Neural progenitor cell (in vitro differentiated cells): Measurements from ENCODE around the gene DCLK2. TPM values are rescaled to one million over a fixed set of nuclear protein-coding genes. Genes with fewer than 3 reads are reported as not detected.

Experiments
- DNase-seq: peaks from one replicate; pipeline ENCODE4 v3.0.0-alpha.2; 2016; ENCODE audit warnings: low spot score
- H2AFZ ChIP-seq: fragments of 200-600 bp; sonication (generic); replicated peaks from 2 replicates; pipeline ENCODE4 v1.6.1; 2016; ENCODE audit warnings: antibody characterized with exemption
- H3F3A ChIP-seq: fragments of 200-600 bp; sonication (generic); 2 replicates; pipeline ENCODE4 v1.6.1; 2016; ENCODE audit warnings: antibody characterized with exemption, low read depth
- H3K27ac ChIP-seq: fragments of 200-600 bp; sonication (generic); 2 replicates; pipeline ENCODE4 v1.5.1; 2016; ENCODE audit warnings: mild to moderate bottlenecking
- H3K27me3 ChIP-seq: fragments of 200-600 bp; sonication (generic); 2 replicates; pipeline ENCODE4 v1.6.1; 2016; ENCODE audit warnings: mild to moderate bottlenecking, moderate library complexity
- H3K36me3 ChIP-seq: fragments of 200-600 bp; sonication (generic); 2 replicates; pipeline ENCODE4 v1.5.1; 2016
- H3K4me1 ChIP-seq: fragments of 200-600 bp; sonication (generic); 2 replicates; pipeline ENCODE4 v1.6.1; 2016; ENCODE audit warnings: mixed run types
- H3K4me2 ChIP-seq: fragments of 200-600 bp; sonication (generic); 2 replicates; pipeline ENCODE4 v1.6.1; 2016
- H3K4me3 ChIP-seq: fragments of 200-600 bp; sonication (generic); 2 replicates; pipeline ENCODE4 v1.5.1; 2016
- H3K79me2 ChIP-seq: fragments of 200-600 bp; sonication (generic); 2 replicates; pipeline ENCODE4 v1.6.1; 2016; ENCODE audit warnings: low read depth
- H3K9ac ChIP-seq: fragments of 200-600 bp; sonication (generic); 2 replicates; pipeline ENCODE4 v1.6.1; 2016
- H3K9me3 ChIP-seq: fragments of 200-600 bp; sonication (generic); 2 replicates; pipeline ENCODE4 v1.5.1; 2016; ENCODE audit warnings: low read depth
- H4K20me1 ChIP-seq: fragments of 200-600 bp; sonication (generic); 2 replicates; pipeline ENCODE4 v1.6.1; 2016; ENCODE audit warnings: low read depth
- H3K27ac Mint-ChIP-seq: 3 replicates; pipeline ENCODE4 v1.8.0; 2021; ENCODE audit warnings: mixed read lengths
- H3K27me3 Mint-ChIP-seq: 2 replicates; pipeline ENCODE4 v1.8.0; 2022; ENCODE audit warnings: low read depth, mild to moderate bottlenecking, inconsistent platforms, moderate library complexity, mixed read lengths; ENCODE audit not compliant: insufficient read depth
- H3K36me3 Mint-ChIP-seq: 3 replicates; pipeline ENCODE4 v1.8.0; 2021; ENCODE audit warnings: mixed read lengths
- H3K4me1 Mint-ChIP-seq: 3 replicates; pipeline ENCODE4 v1.8.0; 2021; ENCODE audit warnings: mixed read lengths
- H3K4me3 Mint-ChIP-seq: 3 replicates; pipeline ENCODE4 v1.8.0; 2021; ENCODE audit warnings: mild to moderate bottlenecking, moderate library complexity, mixed read lengths
- H3K9me3 Mint-ChIP-seq: 3 replicates; pipeline ENCODE4 v1.8.0; 2020; ENCODE audit warnings: mixed read lengths
- CTCF ChIP-seq: fragments of 200-600 bp; sonication (generic); IDR thresholded peaks from 2 replicates; pipeline ENCODE4 v1.5.1; 2017; ENCODE audit warnings: antibody characterized with exemption, mild to moderate bottlenecking
- EZH2 ChIP-seq: fragments of 200-600 bp; sonication (generic); IDR thresholded peaks from 2 replicates; pipeline ENCODE4 v1.6.1; 2017; ENCODE audit warnings: antibody characterized with exemption, mild to moderate bottlenecking, moderate library complexity
- EZH2phosphoT487 ChIP-seq: fragments of 200-600 bp; sonication (generic); IDR thresholded peaks from 2 replicates; pipeline ENCODE4 v1.6.1; 2017; ENCODE audit warnings: antibody characterized with exemption
- total RNA-seq: library from RNA; depleted of rRNA; stranded (reverse); fragments of >200 nt; gene quantifications from 2 replicates; pipeline ENCODE4 v1.2.3, GENCODE V29; 2015; ENCODE audit warnings: low replicate concordance

Gene DCLK2
- total RNA-seq, 1 donor from 2014 or later, result 11.7 TPM

- Mint-ChIP-seq H3K4me1 (peaks cover 19% of the 10 kb centered on the region), H3K27ac (peak overlapping the region; percentile 50), H3K36me3 (peaks cover 39% of the 10 kb centered on the region), H3K27me3 (no peaks in the 10 kb centered on the region), H3K9me3 (no peaks in the 10 kb centered on the region), H3K4me3 (no peak overlapping the region)
- H3K4me1 ChIP-seq, result peaks cover 21% of the 10 kb centered on the region
- no peaks in the 10 kb centered on the region for H3K9me3 ChIP-seq
- H4K20me1 ChIP-seq, result no peaks in the 10 kb centered on the region
- no peak overlapping the region for H2AFZ ChIP-seq
- H3K4me2 ChIP-seq, result peak overlapping the region; percentile 1
- DNase-seq, result no peak
- H3K4me3 ChIP-seq, result no peak overlapping the region
- H3K79me2 ChIP-seq, result no peaks in the 10 kb centered on the region
- H3K9ac ChIP-seq, result no peak overlapping the region
- no peaks in the 10 kb centered on the region for H3K27me3 ChIP-seq
- H3F3A ChIP-seq, result no peaks in the 10 kb centered on the region
- H3K36me3 ChIP-seq, result no peaks in the 10 kb centered on the region
- H3K27ac ChIP-seq, result no peak overlapping the region
- no peak for TF ChIP-seq EZH2
- no peak for TF ChIP-seq EZH2phosphoT487
- no peak for TF ChIP-seq CTCF
Observed at GRCh38 chr4:150236626-150237025, 158.4 kb downstream of the DCLK2 start.

GRCh38 chr4:150237110-150237872 lies 159.0 kb downstream of the DCLK2 start:
- H3K4me1 Mint-ChIP-seq, result peaks cover 19% of the 10 kb centered on the region
- no peaks in the 10 kb centered on the region for H3K27me3 Mint-ChIP-seq
- Histone ChIP-seq H3K9ac (no peak overlapping the region), H3K4me1 (peaks cover 21% of the 10 kb centered on the region), H3K79me2 (no peaks in the 10 kb centered on the region), H4K20me1 (no peaks in the 10 kb centered on the region), H3F3A (no peaks in the 10 kb centered on the region), H3K36me3 (no peaks in the 10 kb centered on the region), H3K9me3 (no peaks in the 10 kb centered on the region), H3K27me3 (no peaks in the 10 kb centered on the region), H3K4me2 (no peak overlapping the region), H3K27ac (no peak overlapping the region), H2AFZ (no peak overlapping the region), H3K4me3 (no peak overlapping the region)
- TF ChIP-seq CTCF (no peak), EZH2 (no peak), EZH2phosphoT487 (no peak)
- no peaks in the 10 kb centered on the region for H3K9me3 Mint-ChIP-seq
- H3K27ac Mint-ChIP-seq, result no peak overlapping the region
- no peak overlapping the region for H3K4me3 Mint-ChIP-seq
- peaks cover 36% of the 10 kb centered on the region for H3K36me3 Mint-ChIP-seq
- no peak for DNase-seq

- H3K27ac ChIP-seq, result no peak overlapping the region
- Mint-ChIP-seq H3K9me3 (no peaks in the 10 kb centered on the region), H3K27ac (no peak overlapping the region), H3K27me3 (no peaks in the 10 kb centered on the region), H3K36me3 (peaks cover 25% of the 10 kb centered on the region), H3K4me3 (no peak overlapping the region), H3K4me1 (peaks cover 19% of the 10 kb centered on the region)
- H3K27me3 ChIP-seq, result no peaks in the 10 kb centered on the region
- no peak overlapping the region for H3K9ac ChIP-seq
- no peak for DNase-seq
- no peaks in the 10 kb centered on the region for H3F3A ChIP-seq
- TF ChIP-seq EZH2 (no peak), EZH2phosphoT487 (no peak), CTCF (no peak)
- no peaks in the 10 kb centered on the region for H3K36me3 ChIP-seq
- H4K20me1 ChIP-seq, result no peaks in the 10 kb centered on the region
- no peaks in the 10 kb centered on the region for H3K79me2 ChIP-seq
- no peak overlapping the region for H3K4me2 ChIP-seq
- no peak overlapping the region for H2AFZ ChIP-seq
- H3K4me3 ChIP-seq, result no peak overlapping the region
- peaks cover 21% of the 10 kb centered on the region for H3K4me1 ChIP-seq
- H3K9me3 ChIP-seq, result no peaks in the 10 kb centered on the region
Observed at GRCh38 chr4:150238591-150238990, 160.3 kb downstream of the DCLK2 start.
